CD4-positive, alpha-beta T cell treated with Interleukin-4 for 1 hour (primary cell): ENCODE data around the gene PNPLA2.

Source experiments
- DNase-seq, 2 donors: peaks; one replicate each; pipeline ENCODE4 v3.0.0-alpha.2; 2020 to 2022

PNPLA2 gene

GRCh38 chr11:819943-820649 lies 1.4 kb downstream of the PNPLA2 start:
- peak; percentile 95 to 96 for DNase-seq

- DNase-seq: peak in 1 of 2 donors; percentile 67
Measured at GRCh38 chr11:820655-821511, 2.2 kb downstream of the PNPLA2 start.

DNA sequence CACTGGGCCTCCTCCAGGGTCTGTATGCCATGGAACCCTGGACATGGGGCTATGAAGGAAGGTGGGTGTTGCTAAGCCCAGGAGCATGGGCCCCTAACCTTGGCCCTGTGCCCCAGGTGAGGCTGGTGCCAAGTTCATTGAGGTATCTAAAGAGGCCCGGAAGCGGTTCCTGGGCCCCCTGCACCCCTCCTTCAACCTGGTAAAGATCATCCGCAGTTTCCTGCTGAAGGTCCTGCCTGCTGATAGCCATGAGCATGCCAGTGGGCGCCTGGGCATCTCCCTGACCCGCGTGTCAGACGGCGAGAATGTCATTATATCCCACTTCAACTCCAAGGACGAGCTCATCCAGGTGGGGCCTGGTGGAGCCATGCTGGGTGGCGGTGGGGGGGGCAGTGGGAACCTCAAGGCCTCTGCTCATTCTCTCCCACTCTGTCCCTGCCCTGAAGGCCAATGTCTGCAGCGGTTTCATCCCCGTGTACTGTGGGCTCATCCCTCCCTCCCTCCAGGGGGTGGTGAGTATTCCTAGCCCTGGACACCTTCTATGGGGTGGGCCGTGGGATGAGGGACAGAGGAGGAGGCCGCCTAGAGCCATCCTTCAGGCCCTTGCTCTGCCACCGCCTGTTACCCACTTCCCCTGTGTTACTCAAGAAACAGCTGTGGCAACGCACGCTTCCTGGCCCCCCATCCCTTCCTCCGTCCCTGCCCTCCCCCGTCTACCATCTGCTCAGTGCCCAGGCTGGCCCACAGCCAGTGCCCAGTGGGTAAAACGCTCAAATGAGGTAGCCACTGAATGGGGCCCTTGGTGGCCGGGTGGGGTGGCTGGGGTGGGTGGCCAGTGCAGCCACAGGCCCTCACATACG lies 3.0 kb downstream of the PNPLA2 start:
- peak in 1 of 2 donors; percentile 49 for DNase-seq

GRCh38 chr11:823441-824291 lies 5.0 kb downstream of the PNPLA2 start:
- no peak for DNase-seq

- no peak for DNase-seq
Measured at GRCh38 chr11:824292-824880, 5.7 kb downstream of the PNPLA2 start.

DNA sequence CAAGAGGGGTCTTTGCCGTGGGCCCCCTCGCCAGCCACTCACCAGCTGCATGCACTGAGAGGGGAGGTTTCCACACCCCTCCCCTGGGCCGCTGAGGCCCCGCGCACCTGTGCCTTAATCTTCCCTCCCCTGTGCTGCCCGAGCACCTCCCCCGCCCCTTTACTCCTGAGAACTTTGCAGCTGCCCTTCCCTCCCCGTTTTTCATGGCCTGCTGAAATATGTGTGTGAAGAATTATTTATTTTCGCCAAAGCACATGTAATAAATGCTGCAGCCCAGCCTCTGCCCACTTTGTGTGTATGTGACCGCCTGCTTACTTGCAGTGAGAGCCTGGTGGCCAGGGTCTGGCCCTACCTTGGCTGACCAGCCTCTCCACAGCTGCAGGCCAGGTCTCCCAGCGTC lies 6.2 kb downstream of the PNPLA2 start:
- DNase-seq: no peak

GRCh38 chr11:825366-826226 lies 6.9 kb downstream of the PNPLA2 start:
- no peak for DNase-seq

DNA sequence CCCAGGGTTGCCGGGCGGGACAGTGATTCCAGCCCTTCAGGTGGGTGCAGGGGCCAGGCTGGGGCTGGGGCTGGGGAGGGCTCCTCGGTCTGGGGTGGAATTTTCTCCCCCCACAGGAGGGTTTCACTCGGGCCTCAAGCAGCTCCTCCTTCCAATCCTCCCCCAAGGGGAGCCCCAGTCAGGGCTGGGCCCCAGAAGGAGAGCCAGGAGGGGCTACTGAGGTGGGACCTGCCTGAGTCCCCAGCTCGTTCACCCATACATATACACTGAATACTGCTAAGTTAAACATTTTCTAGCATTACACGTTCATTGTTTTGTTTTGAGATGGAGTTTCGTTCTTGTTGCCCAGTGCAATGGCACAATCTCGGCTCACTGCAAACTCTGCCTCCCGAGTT lies 7.5 kb downstream of the PNPLA2 start:
- no peak for DNase-seq

- no peak for DNase-seq
Measured at GRCh38 chr11:826836-827145, 8.1 kb downstream of the PNPLA2 start.

- no peak for DNase-seq
Measured at GRCh38 chr11:827146-827896, 8.6 kb downstream of the PNPLA2 start.

- no peak for DNase-seq
Measured at GRCh38 chr11:827897-828192, 9.1 kb downstream of the PNPLA2 start, which contains the start of gene CRACR2B. TSS of gene CRACR2B (plus strand) at chr11:827919. CDS start at chr11:828608, 689 bp downstream.

- no peak for DNase-seq
Measured at GRCh38 chr11:828506-829175, 9.9 kb downstream of the PNPLA2 start.

DNA sequence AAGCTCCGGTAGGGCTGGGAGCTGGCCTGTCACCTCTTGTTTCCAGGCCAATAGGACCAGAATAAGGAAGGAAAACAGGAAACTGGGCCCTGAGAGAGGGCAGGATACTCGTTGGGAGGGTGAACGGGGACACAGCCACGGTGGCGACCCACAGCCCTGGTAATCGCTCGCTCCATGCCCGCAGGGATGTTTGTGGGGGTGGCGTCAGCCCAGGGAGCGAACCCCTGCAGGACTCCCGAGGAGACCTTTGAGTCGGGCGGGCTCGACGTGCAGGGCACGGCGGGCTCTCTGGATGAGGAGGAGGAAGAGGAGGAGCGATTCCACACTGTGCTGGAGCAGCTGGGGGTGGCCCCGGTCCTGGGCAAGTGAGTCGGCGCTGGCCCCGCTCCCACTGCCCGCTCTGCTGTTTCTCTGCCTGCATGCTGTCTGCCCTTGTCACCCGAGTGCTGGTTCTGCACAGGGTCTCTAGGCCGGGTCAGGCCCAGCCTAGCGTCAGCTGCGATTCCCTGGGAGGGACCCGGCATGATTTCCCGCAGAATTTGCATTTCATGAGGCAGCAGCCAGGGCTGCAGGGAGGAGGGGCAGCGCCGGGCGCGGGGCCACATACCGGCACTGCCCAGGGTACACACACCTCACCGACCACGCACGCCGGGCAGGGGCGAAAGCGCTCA lies 10.6 kb downstream of the PNPLA2 start:
- no peak for DNase-seq

DNA sequence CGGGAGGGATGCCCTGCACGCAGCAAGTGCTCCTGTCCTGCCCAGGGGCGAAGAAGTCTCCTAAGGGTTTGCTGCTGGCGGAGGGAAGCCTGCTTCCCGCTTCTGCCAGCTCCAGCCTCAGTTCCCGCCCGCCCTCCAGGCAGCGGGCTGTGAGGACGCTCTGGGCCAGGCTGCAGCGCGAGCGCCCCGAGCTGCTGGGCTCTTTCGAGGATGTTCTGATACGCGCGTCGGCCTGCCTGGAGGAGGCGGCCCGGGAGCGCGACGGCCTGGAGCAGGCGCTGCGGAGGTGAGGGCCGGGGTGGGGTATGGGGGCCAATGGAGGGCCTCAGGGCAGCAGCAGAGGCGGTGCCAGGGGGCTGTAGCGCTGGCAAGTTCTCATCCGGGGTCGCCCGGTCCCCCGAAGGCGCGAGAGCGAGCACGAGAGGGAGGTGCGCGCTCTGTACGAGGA lies 11.2 kb downstream of the PNPLA2 start:
- DNase-seq: no peak

DNA sequence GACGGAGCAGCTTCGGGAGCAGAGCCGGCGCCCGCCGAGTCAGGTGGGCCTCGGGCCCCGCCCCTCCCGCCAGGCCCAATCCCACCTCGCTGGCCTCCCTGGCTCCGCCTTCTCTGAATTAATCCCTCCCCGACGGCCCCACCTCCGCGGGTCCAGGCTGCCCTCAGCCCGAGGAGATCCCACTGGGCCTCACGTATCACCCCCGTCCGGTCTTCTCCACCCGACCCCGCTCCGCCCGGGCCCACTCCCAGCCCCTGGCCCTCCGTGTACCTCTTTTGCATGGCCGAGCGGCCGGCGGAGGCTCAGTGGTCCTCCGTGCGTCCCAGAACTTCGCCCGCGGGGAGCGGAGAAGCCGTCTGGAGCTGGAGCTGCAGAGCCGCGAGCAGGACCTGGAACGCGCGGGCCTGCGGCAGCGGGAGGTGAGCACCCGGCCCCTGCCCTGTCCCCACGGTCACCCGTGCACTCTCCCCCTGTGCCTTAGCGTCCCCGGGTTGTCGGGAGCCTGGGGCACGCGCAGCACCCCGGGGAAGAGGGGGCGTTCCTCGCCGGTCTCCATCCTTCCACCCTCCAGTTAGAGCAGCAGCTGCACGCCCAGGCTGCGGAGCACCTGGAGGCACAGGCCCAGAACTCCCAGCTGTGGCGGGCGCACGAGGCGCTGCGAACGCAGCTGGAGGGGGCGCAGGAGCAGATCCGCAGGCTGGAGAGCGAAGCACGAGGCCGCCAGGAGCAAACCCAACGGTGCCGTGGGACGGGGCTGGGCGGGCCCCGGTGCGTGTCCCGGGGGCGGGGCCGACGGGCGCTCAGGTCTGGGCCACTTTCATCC lies 11.8 kb downstream of the PNPLA2 start:
- DNase-seq: peak; percentile 59 to 68

GRCh38 chr11:831118-831864 lies 12.6 kb downstream of the PNPLA2 start:
- no peak for DNase-seq

DNA sequence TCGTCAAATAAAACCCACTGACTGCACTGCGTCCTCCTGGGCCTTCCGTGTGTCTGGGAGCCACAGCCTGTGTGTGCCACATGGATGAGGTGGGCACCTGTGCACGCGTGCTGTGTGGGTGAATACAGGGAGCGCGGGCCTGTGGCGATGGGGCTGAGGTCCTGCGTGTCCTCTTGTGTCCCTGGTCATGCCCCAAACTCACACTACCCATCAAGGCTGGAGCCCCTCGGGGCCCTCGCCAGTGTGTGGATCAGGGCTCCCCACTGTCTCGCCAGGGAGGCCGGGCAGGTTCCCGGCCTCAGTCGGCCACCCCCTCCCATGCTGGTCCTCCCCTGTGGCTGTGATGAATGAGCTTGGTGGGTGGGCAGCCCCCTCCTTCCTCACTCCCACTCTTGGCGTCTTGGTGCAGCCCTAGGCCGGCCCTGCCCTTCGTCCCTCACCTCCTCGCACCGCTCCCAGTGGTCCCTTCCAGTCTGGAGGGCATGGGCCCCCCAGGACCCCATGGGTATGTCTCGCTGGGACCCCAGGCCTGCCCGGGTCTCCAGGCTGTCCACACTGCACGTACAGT lies 13.3 kb downstream of the PNPLA2 start:
- DNase-seq: no peak
